Mesothelial cell of epicardium (in vitro differentiated cells): ENCODE data around the gene EIF6. TPM values are rescaled to one million over a fixed set of nuclear protein-coding genes. Genes with fewer than 3 reads are reported as not detected.

ENCODE experiments used
- DNase-seq, 2 experiments: peaks; one replicate each; pipeline ENCODE4 v3.0.0; 2021; ENCODE audit warnings: low spot score in 2 of 2; ENCODE audit not compliant: unreplicated experiment in 2 of 2
- H3K27ac Mint-ChIP-seq: 2 replicates; pipeline ENCODE4 v1.8.0; 2021; ENCODE audit warnings: mixed read lengths
- H3K27me3 Mint-ChIP-seq: 2 replicates; pipeline ENCODE4 v1.8.0; 2021; ENCODE audit warnings: low read depth, mixed read lengths
- H3K36me3 Mint-ChIP-seq: 2 replicates; pipeline ENCODE4 v1.8.0; 2021; ENCODE audit warnings: mixed read lengths
- H3K4me1 Mint-ChIP-seq: 2 replicates; pipeline ENCODE4 v1.8.0; 2021; ENCODE audit warnings: mixed read lengths
- H3K4me3 Mint-ChIP-seq: 2 replicates; pipeline ENCODE4 v1.8.0; 2021; ENCODE audit warnings: mild to moderate bottlenecking, moderate library complexity, mixed read lengths
- H3K9me3 Mint-ChIP-seq: 2 replicates; pipeline ENCODE4 v1.8.0; 2021; ENCODE audit warnings: mixed read lengths
- total RNA-seq: library from RNA; stranded (reverse); gene quantifications from 3 replicates; pipeline ENCODE4 v1.2.1, GENCODE V29; 2021
- TF ChIP-seq, protein P1 (sequence below): fragments of 200-600 bp; sonication (generic); IDR thresholded peaks from one replicate; pipeline ENCODE4 v1.5.0; 2021; ENCODE audit warnings: antibody characterized with exemption; ENCODE audit not compliant: unreplicated experiment

EIF6 gene
- total RNA-seq, 1 donor from 2014 or later: 107 TPM

DNA sequence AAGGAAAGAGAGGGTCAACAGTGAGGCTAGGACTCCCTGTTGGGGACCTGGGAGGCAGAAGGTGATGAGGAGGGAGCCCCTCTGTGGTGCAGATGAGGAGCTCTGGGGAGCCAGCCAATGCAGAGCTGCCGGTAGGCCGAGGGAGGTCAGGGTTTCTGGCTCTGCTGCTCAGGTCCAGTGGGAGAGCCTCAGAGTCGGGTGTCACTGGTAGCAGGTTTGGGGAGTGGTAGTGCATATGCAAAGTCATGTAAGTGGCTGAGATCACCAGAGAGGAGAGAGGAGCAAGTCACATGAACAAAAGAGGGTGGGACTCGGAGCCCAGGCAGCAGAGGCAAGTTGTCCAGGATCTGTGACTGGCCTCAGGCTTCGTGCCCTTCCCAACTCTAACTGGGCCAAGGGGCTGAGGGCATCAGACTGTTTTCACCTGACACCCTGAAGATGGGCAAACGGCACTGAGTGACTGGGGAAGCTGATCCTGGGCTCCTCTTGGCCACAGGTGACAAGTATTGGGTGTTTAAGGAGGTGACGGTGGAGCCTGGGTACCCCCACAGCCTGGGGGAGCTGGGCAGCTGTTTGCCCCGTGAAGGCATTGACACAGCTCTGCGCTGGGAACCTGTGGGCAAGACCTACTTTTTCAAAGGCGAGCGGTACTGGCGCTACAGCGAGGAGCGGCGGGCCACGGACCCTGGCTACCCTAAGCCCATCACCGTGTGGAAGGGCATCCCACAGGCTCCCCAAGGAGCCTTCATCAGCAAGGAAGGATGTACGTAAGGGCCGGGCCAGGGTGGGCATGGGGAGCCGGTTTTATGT lies 13.3 kb downstream of the EIF6 start:
- H3K4me1 Mint-ChIP-seq: peaks cover 8% of the 10 kb centered on the region
- peaks cover 12% of the 10 kb centered on the region for H3K36me3 Mint-ChIP-seq
- H3K4me3 Mint-ChIP-seq: no peak overlapping the region
- DNase-seq: no peak
- no peaks in the 10 kb centered on the region for H3K9me3 Mint-ChIP-seq
- TF ChIP-seq, protein P1, sequence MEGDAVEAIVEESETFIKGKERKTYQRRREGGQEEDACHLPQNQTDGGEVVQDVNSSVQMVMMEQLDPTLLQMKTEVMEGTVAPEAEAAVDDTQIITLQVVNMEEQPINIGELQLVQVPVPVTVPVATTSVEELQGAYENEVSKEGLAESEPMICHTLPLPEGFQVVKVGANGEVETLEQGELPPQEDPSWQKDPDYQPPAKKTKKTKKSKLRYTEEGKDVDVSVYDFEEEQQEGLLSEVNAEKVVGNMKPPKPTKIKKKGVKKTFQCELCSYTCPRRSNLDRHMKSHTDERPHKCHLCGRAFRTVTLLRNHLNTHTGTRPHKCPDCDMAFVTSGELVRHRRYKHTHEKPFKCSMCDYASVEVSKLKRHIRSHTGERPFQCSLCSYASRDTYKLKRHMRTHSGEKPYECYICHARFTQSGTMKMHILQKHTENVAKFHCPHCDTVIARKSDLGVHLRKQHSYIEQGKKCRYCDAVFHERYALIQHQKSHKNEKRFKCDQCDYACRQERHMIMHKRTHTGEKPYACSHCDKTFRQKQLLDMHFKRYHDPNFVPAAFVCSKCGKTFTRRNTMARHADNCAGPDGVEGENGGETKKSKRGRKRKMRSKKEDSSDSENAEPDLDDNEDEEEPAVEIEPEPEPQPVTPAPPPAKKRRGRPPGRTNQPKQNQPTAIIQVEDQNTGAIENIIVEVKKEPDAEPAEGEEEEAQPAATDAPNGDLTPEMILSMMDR: no peak
- no peak overlapping the region for H3K27ac Mint-ChIP-seq
- H3K27me3 Mint-ChIP-seq: no peaks in the 10 kb centered on the region

DNA sequence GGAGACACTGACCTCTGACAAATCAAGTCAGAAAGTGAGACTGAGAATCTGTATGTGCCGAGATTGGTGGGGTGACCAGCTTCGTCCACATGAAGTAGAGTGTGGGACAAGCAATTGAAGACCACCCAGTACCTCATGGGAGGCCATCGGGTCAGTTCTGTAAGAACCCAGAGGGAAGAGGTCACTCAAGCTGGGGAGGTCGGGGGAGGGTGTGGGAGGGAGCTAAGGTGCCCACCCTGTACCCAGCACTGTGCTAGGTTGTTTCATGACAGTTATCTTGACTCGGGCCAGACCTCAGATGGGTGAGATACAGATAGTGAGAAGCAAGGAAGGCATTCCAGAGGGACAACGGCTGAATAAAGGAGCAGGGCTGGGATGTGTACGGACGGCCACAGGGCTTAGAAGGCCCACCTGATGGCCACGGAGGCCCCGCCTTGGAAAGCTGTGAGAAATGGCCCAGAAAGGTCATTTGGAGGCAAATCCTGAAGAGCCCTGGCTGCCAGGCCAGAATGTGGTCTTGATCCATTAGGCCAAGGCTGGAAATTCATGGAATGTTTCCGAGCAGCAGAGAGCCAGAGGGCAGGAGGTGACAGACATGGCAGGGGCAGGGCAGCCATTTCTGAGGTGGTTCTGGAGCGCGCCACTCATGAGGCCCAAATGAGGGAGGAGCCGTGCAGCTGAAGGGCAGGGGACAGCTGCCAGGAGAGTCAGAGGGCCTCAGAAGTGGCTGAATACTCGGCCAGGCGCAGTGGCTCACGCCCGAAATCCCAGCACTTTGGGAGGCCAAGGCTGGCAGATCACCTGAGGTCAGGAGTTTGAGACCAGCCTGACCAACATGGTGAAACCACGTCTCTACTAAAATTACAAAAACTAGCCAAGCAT lies 14.3 kb downstream of the EIF6 start:
- H3K27ac Mint-ChIP-seq: no peak overlapping the region
- DNase-seq: no peak
- TF ChIP-seq, protein P1: no peak
- no peak overlapping the region for H3K4me3 Mint-ChIP-seq
- H3K27me3 Mint-ChIP-seq: no peaks in the 10 kb centered on the region
- H3K4me1 Mint-ChIP-seq: peaks cover 8% of the 10 kb centered on the region
- H3K36me3 Mint-ChIP-seq: peaks cover 12% of the 10 kb centered on the region
- H3K9me3 Mint-ChIP-seq: no peaks in the 10 kb centered on the region

GRCh38 chr20:35269055-35269781 lies 15.4 kb downstream of the EIF6 start:
- Mint-ChIP-seq H3K4me3 (no peak overlapping the region), H3K27ac (no peak overlapping the region), H3K4me1 (peaks cover 13% of the 10 kb centered on the region), H3K27me3 (no peaks in the 10 kb centered on the region), H3K36me3 (peaks cover 14% of the 10 kb centered on the region), H3K9me3 (no peaks in the 10 kb centered on the region)
- DNase-seq: peak in 1 of 2 experiments; percentile 79
- TF ChIP-seq, protein P1: peak; percentile 66

- H3K27me3 Mint-ChIP-seq: no peaks in the 10 kb centered on the region
- no peak for DNase-seq
- H3K4me1 Mint-ChIP-seq: peaks cover 31% of the 10 kb centered on the region
- H3K27ac Mint-ChIP-seq: no peak overlapping the region
- peaks cover 14% of the 10 kb centered on the region for H3K36me3 Mint-ChIP-seq
- TF ChIP-seq, protein P1: no peak
- H3K9me3 Mint-ChIP-seq: no peaks in the 10 kb centered on the region
- H3K4me3 Mint-ChIP-seq: no peak overlapping the region
Observed at GRCh38 chr20:35267092-35267491, 17.5 kb downstream of the EIF6 start.

DNA sequence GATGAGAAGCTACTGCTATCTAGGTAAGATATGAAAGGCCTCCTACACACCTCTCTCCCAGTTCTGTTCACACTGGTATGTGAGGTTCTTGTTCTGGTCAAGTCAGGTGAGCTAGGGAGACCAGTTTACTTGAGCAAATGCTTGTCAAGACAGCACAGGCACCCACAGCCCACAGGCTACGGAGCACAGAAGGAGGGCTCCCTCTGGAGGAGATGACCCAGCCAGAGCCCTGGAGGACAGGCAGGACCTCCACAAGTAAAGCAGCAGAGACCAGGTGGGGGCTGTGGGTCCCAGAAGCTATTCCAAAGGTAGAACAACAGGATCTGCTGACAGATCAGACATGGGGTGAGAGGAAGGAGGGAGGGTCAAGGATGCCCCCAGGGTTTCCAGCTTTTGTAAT lies 19.8 kb downstream of the EIF6 start:
- peak overlapping the region; percentile 86 for H3K27ac Mint-ChIP-seq
- TF ChIP-seq, protein P1: no peak
- no peaks in the 10 kb centered on the region for H3K9me3 Mint-ChIP-seq
- H3K4me1 Mint-ChIP-seq: peaks cover 33% of the 10 kb centered on the region
- no peak overlapping the region for H3K4me3 Mint-ChIP-seq
- H3K36me3 Mint-ChIP-seq: peaks cover 10% of the 10 kb centered on the region
- no peak for DNase-seq
- no peaks in the 10 kb centered on the region for H3K27me3 Mint-ChIP-seq
